HG02870 (cell line): ENCODE measurements around the gene PAEP.
"Not testable (repeated sequence)": the region's sequence is repeated elsewhere in the genome, so short reads cannot be mapped to it uniquely, and the experiment has no call there.

Source experiments
- ATAC-seq: cut with Tn5 transposase; IDR thresholded peaks from one replicate; pipeline ENCODE4 v1.9.1; 2021; ENCODE audit warnings: mild to moderate bottlenecking, moderate library complexity; ENCODE audit not compliant: unreplicated experiment

PAEP gene

GRCh38 chr9:135549478-135550343, 11.8 kb upstream of the PAEP start:
- not testable (repeated sequence) for ATAC-seq

GRCh38 chr9:135550344-135550918, 11.1 kb upstream of the PAEP start:
- ATAC-seq = no peak

GRCh38 chr9:135551031-135551430, 10.5 kb upstream of the PAEP start:
- no peak for ATAC-seq

DNA sequence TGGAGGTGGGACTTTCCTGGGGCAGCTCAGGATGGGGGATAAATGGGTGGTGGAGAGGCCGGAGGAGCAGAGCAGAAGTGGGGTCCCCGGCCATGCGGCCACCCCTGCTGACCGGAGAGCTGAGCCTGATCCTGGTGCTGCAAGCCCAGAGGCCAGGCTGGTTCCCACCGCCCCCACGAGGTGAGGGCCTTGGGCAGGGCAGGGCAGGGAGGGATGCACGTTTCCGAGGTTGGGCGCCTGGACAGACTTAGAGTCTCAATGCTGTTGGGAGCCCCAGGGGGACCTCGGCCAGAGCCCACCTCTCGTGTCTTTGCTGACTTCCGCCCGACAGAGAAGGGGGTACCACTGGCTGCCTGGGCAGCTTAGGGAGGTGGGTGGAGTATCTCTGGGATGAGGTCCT, 10.1 kb upstream of the PAEP start:
- no peak for ATAC-seq

DNA sequence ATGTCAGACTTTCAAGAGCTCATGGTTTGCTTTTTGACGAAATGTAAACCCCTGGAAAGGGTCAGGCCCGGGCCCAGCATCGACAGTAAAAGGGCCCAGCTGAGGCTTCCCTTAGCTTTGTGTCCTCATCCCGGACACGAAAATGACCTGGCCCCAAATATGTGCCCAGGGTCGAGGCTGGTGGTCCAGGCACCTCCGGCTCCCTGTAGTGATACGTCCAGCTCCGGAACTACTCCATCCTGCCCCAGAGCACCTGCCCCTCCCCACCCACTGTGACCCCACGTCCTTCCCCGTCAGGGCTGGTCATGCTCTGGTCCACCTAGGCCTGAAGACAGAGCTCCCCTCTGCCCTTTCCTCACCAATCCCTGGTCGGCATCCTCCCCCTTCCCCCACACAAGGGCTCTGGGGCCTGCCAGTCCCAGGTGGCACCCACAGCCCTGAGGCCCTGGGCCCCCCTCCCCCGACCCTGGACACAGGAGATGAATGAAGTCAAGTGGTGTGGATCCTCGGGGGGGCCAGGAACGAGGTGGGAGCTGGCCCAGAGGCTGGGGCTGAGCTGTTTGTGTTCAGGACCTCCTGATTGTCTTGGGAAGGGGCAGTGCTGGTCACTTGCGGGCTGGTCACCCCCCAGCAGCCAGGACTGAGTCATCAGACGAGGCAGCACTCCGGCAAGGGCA, 9.4 kb upstream of the PAEP start:
- ATAC-seq = no peak

GRCh38 chr9:135552698-135553171, 8.8 kb upstream of the PAEP start:
- ATAC-seq = no peak

- ATAC-seq = no peak
Measured at GRCh38 chr9:135554718-135555117, 6.8 kb upstream of the PAEP start.

GRCh38 chr9:135555203-135555602, 6.4 kb upstream of the PAEP start:
- ATAC-seq = no peak

- ATAC-seq = no peak
Measured at GRCh38 chr9:135555910-135556309, 5.6 kb upstream of the PAEP start.

DNA sequence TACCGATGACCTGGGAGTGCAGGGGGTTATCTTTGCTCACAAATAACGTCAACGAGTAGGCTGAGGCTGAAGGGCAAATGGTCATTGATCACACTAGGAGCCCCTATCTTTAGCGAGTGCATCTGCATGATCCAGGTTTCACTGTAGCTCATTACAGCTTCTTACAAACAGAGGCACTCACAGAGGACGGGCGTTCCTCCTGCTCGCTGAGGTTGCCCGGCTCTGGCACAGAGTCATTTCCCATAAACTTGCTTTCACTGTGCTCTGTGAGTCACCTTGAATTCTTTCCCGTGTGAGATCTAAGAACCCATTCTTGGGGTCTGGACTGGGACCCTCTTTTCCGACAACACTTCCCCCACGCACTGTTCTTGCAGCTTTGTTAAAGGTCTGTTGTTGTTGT, 1.9 kb upstream of the PAEP start:
- no peak for ATAC-seq

DNA sequence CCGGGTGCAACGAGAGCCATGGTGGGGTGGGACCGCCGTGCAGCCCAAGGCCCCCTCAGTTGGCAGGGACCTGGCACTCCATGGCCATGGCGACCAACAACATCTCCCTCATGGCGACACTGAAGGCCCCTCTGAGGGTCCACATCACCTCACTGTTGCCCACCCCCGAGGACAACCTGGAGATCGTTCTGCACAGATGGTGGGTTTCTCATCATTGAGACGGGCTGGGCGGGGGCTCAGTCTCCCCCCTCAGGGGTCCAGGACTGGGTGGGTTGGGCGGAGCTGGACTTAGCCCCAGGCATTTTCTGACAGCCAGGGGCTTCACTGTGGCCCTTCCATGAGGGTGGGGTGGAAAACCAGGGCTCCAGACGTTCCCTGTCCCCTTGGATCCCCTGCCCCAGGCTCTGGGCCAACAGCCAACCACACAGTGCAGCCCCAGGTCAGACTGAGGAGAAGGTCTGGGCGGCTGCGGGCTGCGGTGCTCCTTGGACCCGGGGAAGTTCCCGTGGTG, 734 bp downstream of the PAEP start:
- no peak for ATAC-seq

GRCh38 chr9:135563039-135563476, 1.5 kb downstream of the PAEP start:
- no peak for ATAC-seq

- no peak for ATAC-seq
Measured at GRCh38 chr9:135563858-135564257, 2.3 kb downstream of the PAEP start.

DNA sequence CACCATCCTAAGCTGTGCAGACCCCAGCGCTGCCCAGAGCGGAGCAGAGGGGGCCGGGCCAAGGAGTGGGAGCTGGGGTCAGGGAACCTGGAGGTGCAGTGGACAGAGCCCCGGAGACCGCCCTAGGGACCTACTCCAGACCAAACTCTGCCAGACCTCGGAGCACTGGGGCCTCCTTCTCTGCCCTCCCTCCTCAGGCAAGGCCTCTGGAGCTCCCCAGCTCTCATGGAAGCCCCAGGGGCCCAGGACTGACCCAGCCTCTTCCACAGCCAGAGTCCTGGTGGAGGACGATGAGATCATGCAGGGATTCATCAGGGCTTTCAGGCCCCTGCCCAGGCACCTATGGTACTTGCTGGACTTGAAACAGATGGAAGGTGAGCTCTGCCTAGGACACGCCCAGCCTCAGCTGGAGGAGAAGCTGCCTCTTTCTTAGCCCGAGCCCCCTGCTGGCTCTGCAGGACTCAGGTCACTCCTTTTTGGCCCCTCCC, 3.6 kb downstream of the PAEP start:
- ATAC-seq = no peak

DNA sequence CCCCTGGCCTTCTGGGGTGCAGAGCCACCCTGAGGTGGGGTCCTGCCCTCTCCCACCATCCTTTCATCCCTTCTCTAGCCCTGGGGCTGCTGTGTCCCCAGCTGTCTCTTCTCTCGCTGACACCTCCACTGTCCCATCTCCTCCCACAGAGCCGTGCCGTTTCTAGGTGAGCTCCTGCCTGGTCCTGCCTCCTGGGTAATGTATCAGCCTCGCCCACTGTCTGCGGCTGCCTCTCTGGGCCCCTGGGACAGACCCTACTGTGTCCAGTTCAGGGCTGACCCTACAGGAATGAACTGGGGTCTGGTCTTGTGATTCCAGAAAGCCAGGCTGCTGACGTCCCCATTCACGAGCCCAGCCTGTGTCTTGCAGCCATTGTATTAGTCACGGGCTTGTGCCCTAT, 4.1 kb downstream of the PAEP start:
- ATAC-seq = no peak

DNA sequence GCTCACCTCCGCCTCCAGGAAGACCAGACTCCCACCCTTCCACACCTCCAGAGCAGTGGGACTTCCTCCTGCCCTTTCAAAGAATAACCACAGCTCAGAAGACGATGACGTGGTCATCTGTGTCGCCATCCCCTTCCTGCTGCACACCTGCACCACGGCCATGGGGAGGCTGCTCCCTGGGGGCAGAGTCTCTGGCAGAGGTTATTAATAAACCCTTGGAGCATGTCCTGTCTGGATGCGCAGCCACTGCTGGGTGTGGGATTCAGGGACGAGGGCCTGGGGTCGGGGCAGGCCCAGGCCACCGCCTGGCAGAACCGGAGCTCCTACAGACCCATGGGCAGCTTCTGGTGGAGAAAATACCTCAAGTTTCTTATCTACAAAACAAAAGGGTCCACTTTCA, 5.0 kb downstream of the PAEP start:
- ATAC-seq = no peak

DNA sequence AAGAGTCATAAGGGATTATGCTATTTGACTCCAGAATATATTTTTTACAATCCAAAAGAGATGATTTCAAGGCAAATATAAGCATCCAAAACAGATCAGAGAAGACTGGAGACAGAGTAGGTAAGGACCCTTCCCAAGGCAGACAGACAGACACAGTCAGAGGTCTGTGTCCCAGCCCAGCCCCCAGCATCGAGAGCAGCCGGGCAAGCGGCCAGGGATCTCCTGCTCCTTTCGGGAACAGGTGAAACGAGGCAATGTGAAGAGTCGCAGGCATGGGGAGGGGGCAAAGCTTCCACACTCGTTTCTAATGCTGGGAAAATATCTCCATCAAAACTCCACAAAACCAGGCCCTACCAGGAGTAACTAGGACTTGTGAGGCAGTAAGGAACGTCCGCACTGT, 5.8 kb downstream of the PAEP start:
- no peak for ATAC-seq

GRCh38 chr9:135568026-135568425, 6.5 kb downstream of the PAEP start:
- ATAC-seq = no peak

DNA sequence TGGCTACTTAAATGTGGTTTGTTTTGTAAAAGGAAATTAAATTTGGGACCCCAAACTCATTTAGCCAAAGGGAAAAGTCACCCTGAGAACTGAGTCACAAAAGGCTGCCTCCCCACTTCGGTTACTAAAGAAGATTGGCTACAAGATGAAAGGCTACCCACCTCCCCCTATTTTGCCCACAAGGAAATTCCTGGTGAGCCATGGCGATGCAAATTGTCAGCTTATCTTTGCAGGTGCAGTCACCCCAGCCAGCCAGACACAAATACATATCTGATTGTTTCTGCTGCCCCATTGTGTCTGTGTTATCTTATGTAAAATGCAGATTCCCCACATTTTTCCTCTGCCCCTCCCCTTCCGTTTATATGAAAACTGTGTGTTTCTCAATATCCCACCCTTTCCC, 8.9 kb downstream of the PAEP start:
- no peak for ATAC-seq

DNA sequence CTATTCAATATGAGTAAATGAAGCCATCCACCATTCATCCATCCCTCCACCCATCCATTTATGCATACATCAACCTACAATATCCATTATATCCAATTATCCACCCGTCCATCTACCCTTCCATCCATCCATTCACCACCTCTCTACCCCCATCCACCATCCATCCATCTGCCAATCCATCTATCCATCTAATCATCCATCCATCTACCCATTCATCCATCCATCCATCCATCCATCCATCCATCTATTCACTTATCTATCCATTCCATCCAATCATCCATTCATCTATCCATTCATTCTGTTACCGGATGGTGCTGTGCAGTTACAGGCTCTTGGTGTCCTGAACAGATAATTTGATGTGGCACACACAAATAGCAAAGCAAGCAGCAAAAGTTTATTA, 10.7 kb downstream of the PAEP start:
- ATAC-seq = no peak

DNA sequence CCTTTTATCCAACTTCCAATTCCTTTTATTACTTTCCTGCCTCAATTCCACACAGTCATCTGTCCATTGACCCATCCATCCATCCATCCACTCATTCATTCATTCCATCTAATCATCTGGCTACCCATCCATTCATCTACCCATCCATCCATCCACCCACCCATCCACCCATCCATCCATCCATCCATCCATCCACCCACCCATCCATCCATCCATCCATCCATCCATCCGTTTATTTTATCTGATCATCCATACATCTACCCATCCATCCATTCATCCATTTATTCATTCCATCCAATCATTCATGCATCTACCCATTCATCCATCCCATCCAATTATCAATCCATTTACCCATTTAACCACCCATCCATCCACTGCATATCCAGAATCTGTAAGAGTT, 11.6 kb downstream of the PAEP start:
- no peak for ATAC-seq

GRCh38 chr9:135574331-135574730, 12.8 kb downstream of the PAEP start:
- ATAC-seq = no peak
